Heart left ventricle (tissue), 16 donors: ENCODE measurements around the gene LAMA1. TPM values are rescaled to one million over a fixed set of nuclear protein-coding genes. Genes with fewer than 3 reads are reported as not detected.

Experiments used
- ATAC-seq, 4 donors: fragments of 200-7000 bp; cut with Tn5 transposase; one replicate each; pipeline ENCODE4 v1.9.1; 2020 to 2022; ENCODE audit warnings: moderate library complexity in 4 of 4, mild to moderate bottlenecking in 3 of 4, moderate number of reproducible peaks in 1 of 4
- DNase-seq, 5 donors: peaks; one replicate each; pipeline ENCODE4 v3.0.0-alpha.2; 2020
- H3K27ac ChIP-seq, 12 donors: fragments of 200-600 bp; sonication (generic) in 4 of 12; one replicate each; pipeline versions ENCODE4 v1.5.0 to v1.8.0; 2016 to 2022; ENCODE audit warnings: mild to moderate bottlenecking in 2 of 12
- H3K27me3 ChIP-seq, 9 donors: fragments of 200-600 bp; sonication (generic) in 2 of 9; one replicate each; pipeline versions ENCODE4 v1.5.1 to v1.8.0; 2016 to 2022; ENCODE audit warnings: mild to moderate bottlenecking in 3 of 9
- H3K36me3 ChIP-seq, 9 donors: fragments of 200-600 bp; sonication (generic) in 2 of 9; one replicate each; pipeline versions ENCODE4 v1.5.0 to v1.8.0; 2018 to 2022; ENCODE audit warnings: mild to moderate bottlenecking in 2 of 9
- H3K4me1 ChIP-seq, 12 donors: fragments of 200-600 bp; sonication (generic) in 4 of 12; one replicate each; pipeline versions ENCODE4 v1.5.0 to v1.8.0; 2016 to 2022; ENCODE audit warnings: mild to moderate bottlenecking in 3 of 12
- H3K4me3 ChIP-seq, 12 donors: fragments of 200-600 bp; sonication (generic) in 4 of 12; one replicate each; pipeline versions ENCODE4 v1.5.0 to v1.8.0; 2017 to 2022; ENCODE audit warnings: mild to moderate bottlenecking in 9 of 12, moderate library complexity in 4 of 12
- H3K9me3 ChIP-seq, 12 donors: fragments of 200-600 bp; sonication (generic) in 4 of 12; one replicate each; pipeline versions ENCODE4 v1.5.0 to v1.8.0; 2016 to 2022; ENCODE audit warnings: mild to moderate bottlenecking in 1 of 12
- CTCF ChIP-seq, 12 donors: fragments of 200-600 bp; sonication (generic) in 4 of 12; IDR thresholded peaks; one replicate each; pipeline versions ENCODE4 v1.5.0 to v1.8.0; 2018 to 2022; ENCODE audit warnings: antibody characterized with exemption in 12 of 12, mild to moderate bottlenecking in 5 of 12
- POLR2A ChIP-seq, 2 donors: fragments of 450-650 bp; IDR thresholded peaks; one replicate each; pipeline ENCODE4 v1.6.1; 2017; ENCODE audit warnings: antibody characterized with exemption in 2 of 2, mild to moderate bottlenecking in 2 of 2, moderate library complexity in 2 of 2
- WGBS, 4 donors: extraction: QIAGEN DNeasy Blood & Tissue Kit in 2 of 4; methylation state at CpG; one replicate each; pipeline versions ENCODE4 v1.1.5 to v1.1.7; 2013 to 2018; 5-methylcytosine and 5-hydroxymethylcytosine counted together
- intact Hi-C, 10 donors: fragments of 100-400 bp; cut with DNase I; formaldehyde crosslinking; loops; one replicate each; pipeline versions ENCODE4 v1.11.1 to v1.14.2; 2022
- polyA plus RNA-seq, 2 donors: library from polyadenylated mRNA; stranded (reverse); fragments of 200-250 nt; gene quantifications; one replicate each; pipeline ENCODE4 v1.2.3, GENCODE V29; 2013
- total RNA-seq, 9 donors: library from RNA; depleted of rRNA in 2 of 9; stranded (reverse); fragments of >200 nt in 2 of 9; fragmentation: NEBNext Ultra II Directional in 3 of 9; extraction: Animal tissue kit (Norgen Biotek cat#: 25700) in 3 of 9; gene quantifications; one replicate each; pipeline versions ENCODE4 v1.1.0 to v1.2.4, GENCODE V29; 2016 to 2023
- donor health status: ischemic (EF 13 %, LVEDD 7.1; RV severe dilation, severe dysfunction).
- donor health status: healthy with polysubstance abuse.
- donor health status: DM: no; HTN: yes; CAD: no.
- donor health status: DM: no; HTN: no; CAD: no.
- donor health status: ischemic (EF 25% LVEDD 6.9; RV normal size, moderate dysfunction).
- donor health status: ischemic (EF 25% LVEDD 5.7; RV mildly dilated, moderate dysfunction).
- donor health status: healthy.
- donor health status: DM: yes; HTN: yes; CAD: no.
- donor health status: ischemic (EF 35%, LVEDD 5.7; RV mildly dilated, moderate dysfunction).
- donor health status: nonischemic (EF 11% LVEDD 7.7; RV severe dilation, severe dysfunction).
- donor health status: DM: yes; HTN: yes; CAD: no.
- donor health status: PGD.
- donor health status: ischemic (EF 29% LVEDD 5.4; RV normal size, mild dysfunction).
- donor health status: nonischemic (EF 23%, LVEDD 6.1; RV moderate dilation, normal function).

The LAMA1 gene
- total and polyA plus RNA-seq, 11 donors: 0.04 to 1.7 (median 0.28) TPM

- ATAC-seq: no peak
- Histone ChIP-seq H3K27me3 (no peaks in the 10 kb centered on the region), H3K9me3 (peaks cover 0 to 8% (median 0%) of the 10 kb centered on the region in 12 donors), H3K36me3 (no peaks in the 10 kb centered on the region), H3K27ac (no peak overlapping the region), H3K4me1 (no peaks in the 10 kb centered on the region), H3K4me3 (no peak overlapping the region)
- no peak for DNase-seq
- TF ChIP-seq POLR2A (IDR thresholded peaks at IDR 0.05) (no peak), CTCF (IDR thresholded peaks at IDR 0.05) (no peak)
- 88 to 95% (median 94%) methylated on average over 2 of the region's 2 CpGs for WGBS, 4 donors
- intact Hi-C loops: no loop called here
Observed at GRCh38 chr18:6963452-6964097, 154.0 kb downstream of the LAMA1 start.

- Histone ChIP-seq H3K9me3 (peaks cover 0 to 8% (median 0%) of the 10 kb centered on the region in 12 donors), H3K4me1 (no peaks in the 10 kb centered on the region), H3K36me3 (no peaks in the 10 kb centered on the region), H3K4me3 (no peak overlapping the region), H3K27me3 (no peaks in the 10 kb centered on the region), H3K27ac (no peak overlapping the region)
- intact Hi-C loops: no loop called here
- TF ChIP-seq POLR2A (IDR thresholded peaks at IDR 0.05) (no peak), CTCF (IDR thresholded peaks at IDR 0.05) (no peak)
- DNase-seq: no peak
- 79 to 87% (median 84%) methylated on average over 9 of the region's 9 CpGs for WGBS, 4 donors
- no peak for ATAC-seq
Observed at GRCh38 chr18:6962571-6963451, 154.8 kb downstream of the LAMA1 start.

GRCh38 chr18:6961331-6961730 lies 156.3 kb downstream of the LAMA1 start:
- no peak overlapping the region for H3K27ac ChIP-seq
- peaks cover 0 to 8% (median 0%) of the 10 kb centered on the region in 12 donors for H3K9me3 ChIP-seq
- DNase-seq: no peak
- TF ChIP-seq POLR2A (IDR thresholded peaks at IDR 0.05) (no peak), CTCF (IDR thresholded peaks at IDR 0.05) (no peak)
- intact Hi-C loops: no loop called here
- no peaks in the 10 kb centered on the region for H3K4me1 ChIP-seq
- H3K27me3 ChIP-seq: no peaks in the 10 kb centered on the region
- 58 to 79% (median 77%) methylated on average over 9 of the region's 9 CpGs for WGBS, 4 donors
- no peaks in the 10 kb centered on the region for H3K36me3 ChIP-seq
- ATAC-seq: no peak
- H3K4me3 ChIP-seq: no peak overlapping the region

- TF ChIP-seq CTCF (IDR thresholded peaks at IDR 0.05): no peak
- no peak for TF ChIP-seq POLR2A (IDR thresholded peaks at IDR 0.05)
- no peaks in the 10 kb centered on the region for H3K36me3 ChIP-seq
- DNase-seq: no peak
- ATAC-seq: no peak
- H3K9me3 ChIP-seq: peaks cover 0 to 8% (median 0%) of the 10 kb centered on the region in 12 donors
- intact Hi-C loops: no loop called here
- WGBS, 4 donors: 71 to 93% (median 88%) methylated on average over 2 of the region's 2 CpGs
- no peaks in the 10 kb centered on the region for H3K4me1 ChIP-seq
- no peaks in the 10 kb centered on the region for H3K27me3 ChIP-seq
- H3K4me3 ChIP-seq: no peak overlapping the region
- H3K27ac ChIP-seq: no peak overlapping the region
Observed at GRCh38 chr18:6960656-6961055, 156.9 kb downstream of the LAMA1 start.
